Mesothelial cell of epicardium (in vitro differentiated cells): Measurements from ENCODE around the gene IFFO2. TPM values are rescaled to one million over a fixed set of nuclear protein-coding genes. Genes with fewer than 3 reads are reported as not detected.

Experiments
- DNase-seq, 2 experiments: peaks; one replicate each; pipeline ENCODE4 v3.0.0; 2021; ENCODE audit warnings: low spot score in 2 of 2; ENCODE audit not compliant: unreplicated experiment in 2 of 2
- H3K27ac Mint-ChIP-seq: 2 replicates; pipeline ENCODE4 v1.8.0; 2021; ENCODE audit warnings: mixed read lengths
- H3K27me3 Mint-ChIP-seq: 2 replicates; pipeline ENCODE4 v1.8.0; 2021; ENCODE audit warnings: low read depth, mixed read lengths
- H3K36me3 Mint-ChIP-seq: 2 replicates; pipeline ENCODE4 v1.8.0; 2021; ENCODE audit warnings: mixed read lengths
- H3K4me1 Mint-ChIP-seq: 2 replicates; pipeline ENCODE4 v1.8.0; 2021; ENCODE audit warnings: mixed read lengths
- H3K4me3 Mint-ChIP-seq: 2 replicates; pipeline ENCODE4 v1.8.0; 2021; ENCODE audit warnings: mild to moderate bottlenecking, moderate library complexity, mixed read lengths
- H3K9me3 Mint-ChIP-seq: 2 replicates; pipeline ENCODE4 v1.8.0; 2021; ENCODE audit warnings: mixed read lengths
- total RNA-seq: library from RNA; stranded (reverse); gene quantifications from 3 replicates; pipeline ENCODE4 v1.2.1, GENCODE V29; 2021
- TF ChIP-seq, protein P1 (sequence below): fragments of 200-600 bp; sonication (generic); IDR thresholded peaks from one replicate; pipeline ENCODE4 v1.5.0; 2021; ENCODE audit warnings: antibody characterized with exemption; ENCODE audit not compliant: unreplicated experiment

Gene IFFO2
- total RNA-seq, 1 donor from 2014 or later = 9.1 TPM

DNA sequence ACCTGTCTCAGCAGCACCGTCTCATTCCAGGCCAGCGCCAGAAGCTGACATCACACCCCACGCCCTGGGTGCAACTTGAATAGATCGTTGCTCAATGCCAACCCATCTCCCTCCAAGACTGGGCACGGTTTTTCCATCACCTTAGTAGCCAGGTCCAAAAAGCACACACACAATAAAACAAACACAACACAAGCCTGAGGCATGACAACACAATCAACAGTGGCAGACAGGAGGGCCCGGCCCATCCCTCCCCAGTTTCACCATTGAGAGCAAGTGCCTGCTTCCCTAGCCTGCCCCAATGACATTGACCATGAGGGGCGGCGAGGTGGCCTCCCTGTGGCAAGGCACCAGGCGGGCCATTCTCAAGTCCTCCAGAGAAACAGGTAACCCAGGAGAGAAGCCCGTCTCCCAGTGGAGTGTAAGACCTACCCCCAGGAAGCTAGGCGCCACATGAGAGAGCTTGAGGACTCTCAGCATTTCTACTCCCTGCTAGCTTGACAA is 2.7 kb downstream of the IFFO2 start:
- TF ChIP-seq, protein P1, sequence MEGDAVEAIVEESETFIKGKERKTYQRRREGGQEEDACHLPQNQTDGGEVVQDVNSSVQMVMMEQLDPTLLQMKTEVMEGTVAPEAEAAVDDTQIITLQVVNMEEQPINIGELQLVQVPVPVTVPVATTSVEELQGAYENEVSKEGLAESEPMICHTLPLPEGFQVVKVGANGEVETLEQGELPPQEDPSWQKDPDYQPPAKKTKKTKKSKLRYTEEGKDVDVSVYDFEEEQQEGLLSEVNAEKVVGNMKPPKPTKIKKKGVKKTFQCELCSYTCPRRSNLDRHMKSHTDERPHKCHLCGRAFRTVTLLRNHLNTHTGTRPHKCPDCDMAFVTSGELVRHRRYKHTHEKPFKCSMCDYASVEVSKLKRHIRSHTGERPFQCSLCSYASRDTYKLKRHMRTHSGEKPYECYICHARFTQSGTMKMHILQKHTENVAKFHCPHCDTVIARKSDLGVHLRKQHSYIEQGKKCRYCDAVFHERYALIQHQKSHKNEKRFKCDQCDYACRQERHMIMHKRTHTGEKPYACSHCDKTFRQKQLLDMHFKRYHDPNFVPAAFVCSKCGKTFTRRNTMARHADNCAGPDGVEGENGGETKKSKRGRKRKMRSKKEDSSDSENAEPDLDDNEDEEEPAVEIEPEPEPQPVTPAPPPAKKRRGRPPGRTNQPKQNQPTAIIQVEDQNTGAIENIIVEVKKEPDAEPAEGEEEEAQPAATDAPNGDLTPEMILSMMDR = no peak
- no peak for DNase-seq
- peaks cover 31% of the 10 kb centered on the region for H3K27me3 Mint-ChIP-seq
- peak overlapping the region; percentile 73 for H3K4me3 Mint-ChIP-seq
- no peak overlapping the region for H3K27ac Mint-ChIP-seq
- no peaks in the 10 kb centered on the region for H3K9me3 Mint-ChIP-seq
- H3K36me3 Mint-ChIP-seq = no peaks in the 10 kb centered on the region
- peaks cover 34% of the 10 kb centered on the region for H3K4me1 Mint-ChIP-seq

DNA sequence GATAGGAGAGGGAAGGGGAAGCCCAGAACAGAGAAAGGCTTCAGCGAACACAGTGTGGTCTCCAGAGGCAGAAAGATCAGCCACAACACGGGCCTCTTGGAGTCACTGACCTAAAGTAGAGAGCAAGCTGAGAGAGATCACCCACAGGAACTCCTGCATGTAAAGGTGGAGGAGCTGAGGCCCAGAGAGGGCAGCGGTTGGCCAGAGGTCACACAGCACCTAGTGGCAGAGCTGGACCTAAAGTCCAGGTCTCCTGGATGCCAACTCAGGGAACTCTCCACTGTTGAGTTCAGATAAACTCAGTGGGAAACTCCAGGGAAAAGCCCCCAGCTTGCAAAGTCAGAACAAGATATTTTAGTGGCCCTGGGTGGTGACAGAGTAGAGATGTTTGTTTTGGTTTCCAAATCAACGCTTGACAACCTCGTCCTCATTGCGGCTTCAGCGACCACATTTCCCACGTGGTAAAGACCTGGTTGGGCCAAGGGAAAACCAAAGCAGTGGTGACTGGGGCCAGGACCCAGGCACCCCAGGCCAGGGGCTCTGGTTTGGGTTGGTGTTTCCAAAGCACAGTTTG is 4.6 kb downstream of the IFFO2 start:
- TF ChIP-seq, protein P1 = no peak
- Mint-ChIP-seq H3K4me1 (peaks cover 47% of the 10 kb centered on the region), H3K4me3 (no peak overlapping the region), H3K27me3 (peaks cover 19% of the 10 kb centered on the region), H3K27ac (no peak overlapping the region), H3K36me3 (no peaks in the 10 kb centered on the region), H3K9me3 (no peaks in the 10 kb centered on the region)
- DNase-seq = no peak

DNA sequence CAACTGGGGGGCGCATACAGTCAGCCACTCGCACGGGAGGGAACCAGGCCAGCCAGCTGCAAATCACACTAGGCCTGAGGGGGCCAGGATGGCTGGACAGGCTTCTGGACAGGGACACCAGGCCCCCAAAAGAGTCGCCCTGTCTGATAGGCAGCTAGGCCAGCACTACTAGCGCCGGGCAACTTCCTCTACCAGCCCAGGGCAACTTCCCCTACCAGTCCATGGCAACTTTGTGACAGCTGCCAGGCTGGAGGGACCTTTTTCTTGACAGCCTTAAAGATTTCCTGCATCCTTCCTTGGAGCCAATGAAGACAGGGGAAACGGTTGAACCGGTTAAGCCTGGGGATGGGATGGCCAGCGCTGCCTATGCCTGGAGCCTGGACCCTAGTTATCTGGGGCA is 5.1 kb downstream of the IFFO2 start:
- no peak overlapping the region for H3K4me3 Mint-ChIP-seq
- no peak overlapping the region for H3K27ac Mint-ChIP-seq
- H3K27me3 Mint-ChIP-seq = peaks cover 19% of the 10 kb centered on the region
- DNase-seq = no peak
- H3K4me1 Mint-ChIP-seq = peaks cover 49% of the 10 kb centered on the region
- TF ChIP-seq, protein P1 = no peak
- no peaks in the 10 kb centered on the region for H3K36me3 Mint-ChIP-seq
- no peaks in the 10 kb centered on the region for H3K9me3 Mint-ChIP-seq

DNA sequence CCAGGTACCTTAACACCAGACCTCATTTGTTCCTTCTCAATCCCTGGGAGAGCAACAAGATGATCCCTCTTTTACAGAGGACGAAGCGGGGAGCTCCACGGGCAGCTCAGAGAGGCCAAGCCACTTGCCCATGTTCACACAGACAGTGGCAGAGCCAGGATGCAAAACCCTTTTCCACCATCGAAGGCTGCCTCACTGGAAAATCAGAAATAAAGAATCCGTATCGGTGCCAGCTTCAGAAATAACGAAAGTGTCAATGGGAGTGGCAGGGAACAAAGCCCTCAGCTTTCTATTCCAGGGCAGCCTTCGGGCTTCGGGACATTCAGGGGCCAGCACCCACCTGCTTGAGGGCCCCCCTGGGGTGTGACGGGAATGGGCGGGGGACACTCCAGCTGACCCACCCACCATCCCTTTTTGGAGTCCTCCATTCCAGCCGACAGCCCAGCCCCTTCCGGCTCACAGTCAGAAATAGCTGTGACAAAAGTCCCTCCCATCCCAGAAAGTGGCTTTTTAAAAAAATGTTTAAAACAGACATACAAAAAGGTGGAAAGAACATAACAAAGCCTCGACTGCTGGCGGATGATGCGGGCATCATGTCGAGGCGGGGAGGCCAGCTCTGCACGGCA is 6.0 kb downstream of the IFFO2 start:
- H3K27me3 Mint-ChIP-seq = peaks cover 19% of the 10 kb centered on the region
- H3K4me3 Mint-ChIP-seq = no peak overlapping the region
- H3K4me1 Mint-ChIP-seq = peaks cover 54% of the 10 kb centered on the region
- TF ChIP-seq, protein P1 = no peak
- no peaks in the 10 kb centered on the region for H3K36me3 Mint-ChIP-seq
- H3K27ac Mint-ChIP-seq = peak overlapping the region; percentile 72
- DNase-seq = no peak
- no peaks in the 10 kb centered on the region for H3K9me3 Mint-ChIP-seq

DNA sequence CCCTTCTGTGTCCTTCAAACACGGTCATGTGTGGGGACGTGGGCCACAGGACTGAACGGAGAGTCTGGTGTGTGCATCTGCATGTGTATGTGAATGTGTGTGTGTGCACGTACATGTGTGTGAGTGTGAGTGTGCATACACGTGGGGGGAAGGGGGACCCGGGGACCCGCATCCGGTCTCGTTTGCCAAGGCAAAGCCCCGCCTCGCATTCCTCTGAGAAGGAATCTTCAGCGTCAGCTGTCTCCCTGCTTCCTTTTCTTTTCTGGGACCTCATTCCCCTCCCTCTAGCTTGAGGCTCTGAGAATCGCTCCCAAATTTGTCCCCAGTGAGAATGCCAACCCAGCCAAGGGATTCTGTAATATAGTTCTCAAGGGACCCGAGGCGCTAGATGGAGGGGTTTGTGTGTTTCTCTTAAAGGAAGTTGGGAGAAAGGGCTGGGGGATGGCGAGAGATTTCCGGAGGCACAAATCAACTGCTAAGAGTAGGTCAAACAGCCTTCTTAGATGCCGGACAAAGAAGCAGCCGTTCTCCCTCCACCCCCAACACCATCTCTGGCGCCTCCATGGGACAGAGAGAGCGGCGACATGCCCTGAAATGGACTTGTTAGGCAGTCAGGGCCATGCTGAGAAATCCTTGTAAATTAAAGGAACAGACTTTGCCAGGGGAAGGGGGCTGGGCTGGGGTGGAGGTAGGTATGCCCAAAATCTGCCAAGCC is 6.6 kb downstream of the IFFO2 start:
- TF ChIP-seq, protein P1 = no peak
- H3K4me1 Mint-ChIP-seq = peaks cover 56% of the 10 kb centered on the region
- no peak for DNase-seq
- peak overlapping the region; percentile 72 for H3K27ac Mint-ChIP-seq
- peak overlapping the region; percentile 21 for H3K4me3 Mint-ChIP-seq
- no peaks in the 10 kb centered on the region for H3K9me3 Mint-ChIP-seq
- H3K27me3 Mint-ChIP-seq = peaks cover 15% of the 10 kb centered on the region
- no peaks in the 10 kb centered on the region for H3K36me3 Mint-ChIP-seq
